HEK293 (cell line): ENCODE measurements around the gene GMEB1.

Experiments
- GLIS1 ChIP-seq: fragments of 450-650 bp; formaldehyde crosslinking; IDR thresholded peaks from 2 replicates; pipeline ENCODE4 v1.5.1; 2016; ENCODE audit warnings: missing biosample characterization, missing genetic modification characterization
- HOXA7 ChIP-seq: sonication (generic); formaldehyde crosslinking; IDR thresholded peaks from 2 replicates; pipeline ENCODE4 v1.8.1; 2022; ENCODE audit warnings: missing genetic modification reagents, borderline replicate concordance
- IKZF3 ChIP-seq: fragments of 450-650 bp; IDR thresholded peaks from 2 replicates; pipeline ENCODE4 v1.5.0; 2018; ENCODE audit warnings: missing biosample characterization, mild to moderate bottlenecking, missing genetic modification characterization, moderate library complexity
- KLF10 ChIP-seq: fragments of 450-650 bp; IDR thresholded peaks from 2 replicates; pipeline ENCODE4 v1.5.1; 2018; ENCODE audit warnings: missing biosample characterization, mild to moderate bottlenecking, missing genetic modification characterization
- KLF17 ChIP-seq: fragments of 450-650 bp; formaldehyde crosslinking; IDR thresholded peaks from 2 replicates; pipeline ENCODE4 v1.5.1; 2016; ENCODE audit warnings: missing biosample characterization, missing genetic modification characterization
- MEIS1 ChIP-seq: sonication (generic); formaldehyde crosslinking; IDR thresholded peaks from 2 replicates; pipeline ENCODE4 v1.8.1; 2022; ENCODE audit warnings: missing genetic modification reagents, mild to moderate bottlenecking, borderline replicate concordance
- MZF1 ChIP-seq: fragments of 450-650 bp; formaldehyde crosslinking; IDR thresholded peaks from 2 replicates; pipeline ENCODE4 v1.5.1; 2017; ENCODE audit warnings: missing biosample characterization, missing genetic modification characterization, borderline replicate concordance
- SP2 ChIP-seq: fragments of 450-650 bp; formaldehyde crosslinking; IDR thresholded peaks from 2 replicates; pipeline ENCODE4 v1.5.1; 2016; ENCODE audit warnings: missing biosample characterization, missing genetic modification characterization
- YY1 ChIP-seq: fragments of 450-650 bp; formaldehyde crosslinking; IDR thresholded peaks from 2 replicates; pipeline ENCODE4 v1.5.1; 2018; ENCODE audit warnings: missing biosample characterization, missing genetic modification characterization
- ZBTB10 ChIP-seq: fragments of 450-650 bp; formaldehyde crosslinking; IDR thresholded peaks from 2 replicates; pipeline ENCODE4 v1.5.1; 2016; ENCODE audit warnings: missing biosample characterization, missing genetic modification characterization
- ZBTB21 ChIP-seq: fragments of 450-650 bp; formaldehyde crosslinking; IDR thresholded peaks from 2 replicates; pipeline ENCODE4 v1.5.1; 2017; ENCODE audit warnings: missing biosample characterization, missing genetic modification characterization
- ZBTB8A ChIP-seq: fragments of 450-650 bp; formaldehyde crosslinking; IDR thresholded peaks from 2 replicates; pipeline ENCODE4 v1.5.1; 2016; ENCODE audit warnings: missing biosample characterization, missing genetic modification characterization
- ZEB2 ChIP-seq: fragments of 450-650 bp; formaldehyde crosslinking; IDR thresholded peaks from 2 replicates; pipeline ENCODE4 v1.5.1; 2016; ENCODE audit warnings: missing biosample characterization, missing genetic modification characterization
- ZFHX2 ChIP-seq: fragments of 450-650 bp; formaldehyde crosslinking; conservative IDR thresholded peaks from 2 replicates; pipeline ENCODE4 v1.5.1; 2016; ENCODE audit warnings: missing biosample characterization, missing genetic modification characterization
- ZFP37 ChIP-seq: fragments of 450-650 bp; formaldehyde crosslinking; IDR thresholded peaks from 2 replicates; pipeline ENCODE4 v1.5.1; 2016; ENCODE audit warnings: missing biosample characterization, missing genetic modification characterization
- ZNF10 ChIP-seq: fragments of 450-650 bp; formaldehyde crosslinking; IDR thresholded peaks from 2 replicates; pipeline ENCODE4 v1.5.1; 2017; ENCODE audit warnings: missing biosample characterization, missing genetic modification characterization
- ZNF211 ChIP-seq: fragments of 450-650 bp; formaldehyde crosslinking; IDR thresholded peaks from 2 replicates; pipeline ENCODE4 v1.5.1; 2016; ENCODE audit warnings: low read depth, missing biosample characterization, missing genetic modification characterization
- ZNF221 ChIP-seq: fragments of 450-650 bp; formaldehyde crosslinking; IDR thresholded peaks from 2 replicates; pipeline ENCODE4 v1.5.1; 2017; ENCODE audit warnings: missing biosample characterization, missing genetic modification characterization, borderline replicate concordance
- ZNF24 ChIP-seq: fragments of 450-650 bp; formaldehyde crosslinking; IDR thresholded peaks from 2 replicates; pipeline ENCODE4 v1.5.1; 2016; ENCODE audit warnings: missing biosample characterization, missing genetic modification characterization
- ZNF274 ChIP-seq, 2 experiments: fragments of 200-500 bp in 1 of 2; fragments of 450-650 bp in 1 of 2; sonication (Bioruptor generic) in 1 of 2; formaldehyde crosslinking in 1 of 2; IDR thresholded peaks; 2 replicates each; pipeline versions ENCODE4 v1.5.1 to v1.6.1; 2014 to 2016; ENCODE audit warnings: borderline replicate concordance in 1 of 2, inconsistent platforms in 1 of 2, low read length in 1 of 2, missing biosample characterization in 1 of 2, missing genetic modification characterization in 1 of 2
- ZNF341 ChIP-seq: fragments of 450-650 bp; formaldehyde crosslinking; IDR thresholded peaks from 2 replicates; pipeline ENCODE4; 2016; ENCODE audit warnings: low read depth, missing biosample characterization, missing genetic modification characterization
- ZNF37A ChIP-seq: fragments of 450-650 bp; IDR thresholded peaks from 2 replicates; pipeline ENCODE4 v1.5.1; 2018; ENCODE audit warnings: missing biosample characterization, missing genetic modification characterization
- ZNF404 ChIP-seq: fragments of 450-650 bp; formaldehyde crosslinking; IDR thresholded peaks from 2 replicates; pipeline ENCODE4 v1.5.1; 2017; ENCODE audit warnings: missing biosample characterization, missing genetic modification characterization
- ZNF433 ChIP-seq: fragments of 450-650 bp; formaldehyde crosslinking; IDR thresholded peaks from 2 replicates; pipeline ENCODE4 v1.5.1; 2016; ENCODE audit warnings: missing biosample characterization, missing genetic modification characterization, low read depth
- ZNF518A ChIP-seq: fragments of 450-650 bp; formaldehyde crosslinking; conservative IDR thresholded peaks from 2 replicates; pipeline ENCODE4 v1.5.1; 2016; ENCODE audit warnings: low read depth, missing biosample characterization, missing genetic modification characterization
- ZNF558 ChIP-seq: fragments of 450-650 bp; formaldehyde crosslinking; IDR thresholded peaks from 2 replicates; pipeline ENCODE4 v1.5.1; 2016; ENCODE audit warnings: missing biosample characterization, missing genetic modification characterization
- ZNF585B ChIP-seq: fragments of 450-650 bp; formaldehyde crosslinking; IDR thresholded peaks from 2 replicates; pipeline ENCODE4 v1.5.1; 2016; ENCODE audit warnings: missing biosample characterization, missing genetic modification characterization
- ZNF654 ChIP-seq: fragments of 450-650 bp; formaldehyde crosslinking; IDR thresholded peaks from 2 replicates; pipeline ENCODE4 v1.5.1; 2016; ENCODE audit warnings: low read depth, missing biosample characterization, missing genetic modification characterization
- ZNF660 ChIP-seq: fragments of 450-650 bp; IDR thresholded peaks from 2 replicates; pipeline ENCODE4 v1.5.1; 2018; ENCODE audit warnings: missing biosample characterization, mild to moderate bottlenecking, missing genetic modification characterization
- ZNF747 ChIP-seq: fragments of 450-650 bp; formaldehyde crosslinking; IDR thresholded peaks from 2 replicates; pipeline ENCODE4 v1.5.1; 2016; ENCODE audit warnings: missing biosample characterization, missing genetic modification characterization
- ZNF792 ChIP-seq: fragments of 450-650 bp; formaldehyde crosslinking; IDR thresholded peaks from 2 replicates; pipeline ENCODE4 v1.5.1; 2016; ENCODE audit warnings: missing biosample characterization, missing genetic modification characterization
- ZNF830 ChIP-seq: fragments of 450-650 bp; IDR thresholded peaks from 2 replicates; pipeline ENCODE4 v1.5.0; 2018; ENCODE audit warnings: missing biosample characterization, missing genetic modification characterization, low read depth, mild to moderate bottlenecking, moderate library complexity
- ZSCAN30 ChIP-seq: fragments of 450-650 bp; IDR thresholded peaks from 2 replicates; pipeline ENCODE4 v1.5.1; 2018; ENCODE audit warnings: missing biosample characterization, mild to moderate bottlenecking, missing genetic modification characterization, moderate library complexity

Gene GMEB1

GRCh38 chr1:28668191-28668955 is at the start of gene GMEB1 (continued):
- peak; percentile 59 for TF ChIP-seq ZNF518A
- no peak for TF ChIP-seq IKZF3 (tag by site-specific recombination)
- TF ChIP-seq ZNF792 (tag by site-specific recombination), result no peak
- TF ChIP-seq ZFHX2, result no peak
- TF ChIP-seq ZNF211 (tag by site-specific recombination), result no peak
- TF ChIP-seq YY1, result 0 out of 2 replicates have a peak, but pooled peaks have one; percentile 17
- no peak for TF ChIP-seq MEIS1 (CRISPR knock-in tag)
- no peak for TF ChIP-seq HOXA7 (CRISPR knock-in tag)
- no peak for TF ChIP-seq ZNF37A (tag by site-specific recombination)
- no peak for TF ChIP-seq ZNF221 (tag by site-specific recombination)
- no peak for TF ChIP-seq KLF17 (tag by site-specific recombination)
- peak; percentile 97 for TF ChIP-seq ZNF10
- TF ChIP-seq GLIS1, result 0 out of 2 replicates have a peak, but pooled peaks have one; percentile 26
- TF ChIP-seq ZNF585B, result no peak
- no peak for TF ChIP-seq ZNF654 (tag by site-specific recombination)
- peak; percentile 51 for TF ChIP-seq ZBTB8A
- no peak for TF ChIP-seq ZFP37 (tag by site-specific recombination)
- peak; percentile 19; the same call in 1 of the 2 replicates for TF ChIP-seq ZNF341 (tag by site-specific recombination)
- TF ChIP-seq ZNF747 (tag by site-specific recombination), result no peak
- TF ChIP-seq ZNF24 (tag by site-specific recombination), result no peak
- TF ChIP-seq ZSCAN30 (tag by site-specific recombination), result 0 out of 2 replicates have a peak, but pooled peaks have one; percentile 20
- no peak for TF ChIP-seq ZNF830
- TF ChIP-seq SP2 (tag by site-specific recombination), result no peak
- TF ChIP-seq ZNF274 (IDR thresholded peaks at IDR 0.05; ENCODE audit: low read length), result no peak
- no peak for TF ChIP-seq ZNF274 (tag by site-specific recombination; IDR thresholded peaks at IDR 0.05; ENCODE audit: borderline replicate concordance)
- peak; percentile 59; the same call in 1 of the 2 replicates for TF ChIP-seq ZNF660 (tag by site-specific recombination)
- TF ChIP-seq ZNF558 (tag by site-specific recombination), result no peak
- peak; percentile 14; the same call in 1 of the 2 replicates for TF ChIP-seq KLF10 (tag by site-specific recombination)
- TF ChIP-seq ZNF433 (tag by site-specific recombination), result no peak
- 0 out of 2 replicates have a peak, but pooled peaks have one; percentile 49 for TF ChIP-seq MZF1 (tag by site-specific recombination)
- peak; percentile 72 for TF ChIP-seq ZEB2 (tag by site-specific recombination)
- no peak for TF ChIP-seq ZNF404 (tag by site-specific recombination)
- TF ChIP-seq ZBTB21, result no peak
- no peak for TF ChIP-seq ZBTB10 (tag by site-specific recombination)
